Activated naive CD4-positive, alpha-beta T cell treated with anti-CD3 and anti-CD28 coated beads, Interleukin-2, amount 50 U/mL, for 72 hours (primary cell): ENCODE measurements around the gene TMEM141. TPM values are rescaled to one million over a fixed set of nuclear protein-coding genes. Genes with fewer than 3 reads are reported as not detected.
"Not testable (repeated sequence)": the region's sequence is repeated elsewhere in the genome, so short reads cannot be mapped to it uniquely, and the experiment has no call there.

Experiments used
- ATAC-seq, 2 donors: fragments of 150-1000 bp; cut with Tn5 transposase; 2 replicates each; pipeline ENCODE4 v1.10.0; 2021; ENCODE audit warnings: mild to moderate bottlenecking in 2 of 2, moderate library complexity in 2 of 2
- DNase-seq, 2 donors: peaks; one replicate each; pipeline ENCODE4 v3.0.0; 2021 to 2022; ENCODE audit warnings: low spot score in 2 of 2
- H3K27ac Mint-ChIP-seq, 2 donors: one replicate each; pipeline ENCODE4 v1.8.0; 2022; ENCODE audit warnings: mild to moderate bottlenecking in 2 of 2, mixed read lengths in 2 of 2
- H3K36me3 Mint-ChIP-seq, 2 donors: one replicate each; pipeline ENCODE4 v1.8.0; 2022; ENCODE audit warnings: mixed read lengths in 2 of 2
- H3K9me3 Mint-ChIP-seq, 2 donors: one replicate each; pipeline ENCODE4 v1.8.0; 2022; ENCODE audit warnings: mixed read lengths in 2 of 2
- total RNA-seq, 2 donors: library from RNA; stranded (reverse); gene quantifications; one replicate each; pipeline ENCODE4 v1.2.3, GENCODE V29; 2022

The TMEM141 gene
- total RNA-seq, 2 donors from 2014 or later = 31.1 to 46.8 TPM

DNA sequence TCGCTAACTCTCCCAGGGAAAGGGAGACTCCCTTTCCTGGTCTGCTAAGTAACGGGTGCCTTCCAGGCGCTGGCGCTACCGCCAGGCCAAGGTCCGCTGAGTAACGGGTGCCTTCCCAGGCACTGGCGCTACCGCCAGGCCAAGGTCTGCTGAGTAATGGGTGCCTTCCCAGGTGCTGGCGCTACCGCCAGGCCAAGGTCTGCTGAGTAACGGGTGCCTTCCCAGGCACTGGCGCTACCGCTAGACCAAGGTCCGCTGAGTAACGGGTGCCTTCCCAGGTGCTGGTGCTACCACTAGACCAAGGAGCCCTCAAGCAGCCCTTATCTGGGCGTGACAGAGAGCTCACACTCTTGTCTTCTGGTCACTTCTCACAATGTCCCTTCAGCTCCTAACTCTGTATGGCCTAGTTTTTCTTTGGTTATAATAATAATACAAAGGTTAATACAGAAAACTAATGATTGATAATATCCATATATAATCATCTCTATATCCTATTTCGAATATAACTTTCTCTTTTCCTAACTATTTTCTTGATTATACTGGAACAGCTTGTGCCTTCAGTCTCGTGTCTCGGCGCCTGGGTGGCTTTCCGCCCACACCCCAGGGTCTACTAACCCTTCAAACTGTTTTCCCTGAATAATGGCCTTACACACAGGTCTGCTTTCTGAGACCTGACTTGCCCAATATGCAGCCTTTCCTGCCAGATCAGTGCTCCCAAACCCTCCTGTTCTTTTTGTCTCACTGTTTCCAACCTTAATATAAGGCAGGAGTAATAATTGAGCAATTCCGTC, 5.4 kb upstream of the TMEM141 start:
- not testable (repeated sequence) for H3K36me3 Mint-ChIP-seq, ATAC-seq, H3K27ac Mint-ChIP-seq, H3K9me3 Mint-ChIP-seq, DNase-seq

- Mint-ChIP-seq H3K36me3 (no peaks in the 10 kb centered on the region), H3K9me3 (no peaks in the 10 kb centered on the region), H3K27ac (no peak overlapping the region)
- no peak for ATAC-seq
- DNase-seq = no peak
Measured at GRCh38 chr9:136786451-136786850, 4.7 kb upstream of the TMEM141 start.

DNA sequence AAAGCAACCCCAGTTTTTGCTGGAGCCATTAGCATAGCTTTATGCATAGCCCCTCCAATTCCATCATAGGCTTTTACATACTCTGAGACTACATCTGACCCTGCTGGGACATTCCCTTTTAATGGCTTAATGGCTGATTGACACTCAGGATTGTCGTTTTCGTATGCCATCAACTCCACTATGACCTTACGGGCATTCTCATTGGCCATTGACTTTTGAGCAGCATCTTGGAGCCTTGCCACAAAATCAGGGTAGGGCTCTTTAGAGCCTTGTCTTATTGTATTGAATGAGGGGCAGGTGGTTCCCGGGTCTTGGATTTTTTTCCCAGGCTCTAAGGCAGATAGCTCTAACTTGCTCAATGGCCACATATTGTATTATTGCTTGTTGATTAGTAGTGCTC, 4.2 kb upstream of the TMEM141 start:
- not testable (repeated sequence) for H3K27ac Mint-ChIP-seq, H3K9me3 Mint-ChIP-seq, ATAC-seq, DNase-seq, H3K36me3 Mint-ChIP-seq

- peak overlapping the region in 1 of 2 donors; percentile 10 for H3K27ac Mint-ChIP-seq
- H3K36me3 Mint-ChIP-seq = no peaks in the 10 kb centered on the region
- no peaks in the 10 kb centered on the region for H3K9me3 Mint-ChIP-seq
- DNase-seq (peak; percentile 80 to 81), ATAC-seq (peak in 1 of 2 donors; percentile 19)
Measured at GRCh38 chr9:136787690-136788400, 3.3 kb upstream of the TMEM141 start.

DNA sequence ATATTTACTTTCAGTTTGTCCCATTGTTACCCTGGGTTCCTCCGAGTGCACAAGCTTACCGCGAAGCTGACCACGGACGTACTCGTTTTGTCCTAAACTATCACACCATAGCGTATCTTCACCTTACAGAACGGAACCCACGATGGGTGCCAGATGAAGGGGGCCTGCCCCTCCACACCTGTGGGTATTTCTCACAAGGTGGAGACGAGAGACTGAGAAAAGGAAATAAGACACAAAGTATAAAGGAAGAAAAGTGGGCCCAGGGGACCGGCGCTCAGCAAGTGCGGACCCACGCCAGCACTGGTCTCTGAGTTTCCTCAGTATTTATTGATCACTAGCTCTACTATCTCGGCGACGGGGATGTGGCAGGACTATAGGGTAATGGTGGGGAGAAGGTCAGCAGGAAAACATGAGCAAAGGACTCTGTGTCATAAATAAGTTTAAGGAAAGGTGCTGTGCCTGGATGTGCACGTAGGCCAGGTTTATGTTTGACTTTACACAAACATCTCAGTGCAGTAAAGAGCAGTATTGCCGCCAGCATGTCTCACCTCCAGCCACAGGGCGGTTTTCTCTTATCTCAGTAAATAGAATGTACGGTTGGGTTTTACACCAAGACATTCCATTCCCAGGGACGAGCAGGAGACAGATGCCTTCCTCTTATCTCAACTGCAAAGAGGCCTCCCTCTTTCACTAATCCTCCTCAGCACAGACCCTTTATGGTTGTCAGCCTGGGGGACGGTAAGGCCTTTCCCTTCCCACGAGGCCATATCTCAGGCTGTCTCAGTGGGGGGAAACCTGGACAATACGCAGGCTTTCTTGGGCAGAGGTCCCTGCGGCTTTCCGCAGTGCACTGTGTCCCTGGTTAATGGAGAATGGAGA, 2.3 kb upstream of the TMEM141 start:
- H3K27ac Mint-ChIP-seq, ATAC-seq: not testable (repeated sequence)

DNA sequence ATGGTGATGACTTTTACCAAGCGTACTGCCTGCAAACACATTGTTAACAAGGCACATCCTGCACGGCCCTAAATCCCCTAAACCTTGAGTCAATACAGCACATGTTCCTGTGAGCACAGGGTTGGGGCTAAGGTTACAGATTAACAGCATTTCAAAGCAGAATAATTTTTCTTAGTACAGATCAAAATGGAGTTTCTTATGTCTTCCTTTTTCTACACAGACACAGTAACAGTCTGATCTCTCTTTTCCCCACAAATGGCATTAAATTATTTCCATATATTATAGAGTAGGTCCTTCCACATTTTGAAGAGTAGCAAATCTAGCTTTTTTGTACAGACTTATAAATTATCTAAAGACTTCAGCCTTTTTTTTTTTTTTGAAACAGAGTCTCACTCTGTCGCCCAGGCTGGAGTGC, 1.6 kb upstream of the TMEM141 start:
- Mint-ChIP-seq H3K36me3 (no peaks in the 10 kb centered on the region), H3K27ac (no peak overlapping the region), H3K9me3 (no peaks in the 10 kb centered on the region)
- no peak for DNase-seq
- ATAC-seq = no peak

More for the DNA sequence above, 2.3 kb upstream of the TMEM141 start:
- H3K36me3 Mint-ChIP-seq, DNase-seq, H3K9me3 Mint-ChIP-seq: not testable (repeated sequence)

DNA sequence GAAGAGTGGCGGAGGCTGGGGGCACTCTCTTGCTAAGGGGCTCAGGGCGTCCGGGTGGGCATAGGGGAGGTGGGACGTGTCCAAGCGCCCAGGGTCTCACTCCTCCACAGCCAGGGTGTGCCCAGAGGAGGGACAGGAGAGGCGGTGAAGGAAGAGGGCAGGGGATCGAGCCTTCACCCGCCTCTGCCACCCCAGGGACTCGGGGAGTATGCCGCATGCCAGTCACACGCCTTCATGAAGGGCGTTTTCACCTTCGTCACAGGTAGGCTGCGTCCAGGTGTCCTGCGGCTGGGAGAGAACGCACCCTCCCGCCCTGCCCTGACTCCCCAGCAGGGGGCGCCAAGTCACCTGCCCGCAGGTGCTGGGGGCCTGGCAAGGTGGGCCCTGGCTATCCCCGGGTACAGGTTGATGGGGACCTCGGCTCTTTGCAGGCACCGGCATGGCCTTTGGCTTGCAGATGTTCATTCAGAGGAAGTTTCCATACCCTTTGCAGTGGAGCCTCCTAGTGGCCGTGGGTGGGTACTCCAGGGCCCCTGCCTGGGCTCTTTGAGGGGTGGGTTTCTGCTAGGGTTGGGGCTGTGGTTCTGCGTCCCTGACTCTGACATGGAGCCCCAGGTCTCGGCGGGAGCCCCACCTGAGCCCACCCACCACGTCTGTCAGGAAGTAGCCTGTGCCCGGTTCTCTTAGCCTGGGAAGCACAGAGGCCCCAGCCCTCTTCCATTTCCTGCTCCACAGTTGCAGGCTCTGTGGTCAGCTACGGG, 552 bp downstream of the TMEM141 start:
- H3K27ac Mint-ChIP-seq = peak overlapping the region; percentile 88 to 89
- no peaks in the 10 kb centered on the region for H3K36me3 Mint-ChIP-seq
- DNase-seq (peak; percentile 75 to 76), ATAC-seq (peak; percentile 15 to 19)
- no peaks in the 10 kb centered on the region for H3K9me3 Mint-ChIP-seq

- no peaks in the 10 kb centered on the region for H3K9me3 Mint-ChIP-seq
- ATAC-seq (no peak), DNase-seq (no peak)
- peak overlapping the region; percentile 88 to 89 for H3K27ac Mint-ChIP-seq
- no peaks in the 10 kb centered on the region for H3K36me3 Mint-ChIP-seq
Measured at GRCh38 chr9:136792321-136793085, 1.4 kb downstream of the TMEM141 start.

GRCh38 chr9:136793086-136793946, 2.2 kb downstream of the TMEM141 start:
- no peak for ATAC-seq
- Mint-ChIP-seq H3K9me3 (no peaks in the 10 kb centered on the region), H3K27ac (no peak overlapping the region), H3K36me3 (no peaks in the 10 kb centered on the region)
- no peak for DNase-seq

GRCh38 chr9:136794281-136794999, 3.3 kb downstream of the TMEM141 start:
- no peak for DNase-seq
- ATAC-seq = no peak
- peak overlapping the region in 1 of 2 donors; percentile 65 for H3K27ac Mint-ChIP-seq
- H3K36me3 Mint-ChIP-seq = no peaks in the 10 kb centered on the region
- no peaks in the 10 kb centered on the region for H3K9me3 Mint-ChIP-seq

DNA sequence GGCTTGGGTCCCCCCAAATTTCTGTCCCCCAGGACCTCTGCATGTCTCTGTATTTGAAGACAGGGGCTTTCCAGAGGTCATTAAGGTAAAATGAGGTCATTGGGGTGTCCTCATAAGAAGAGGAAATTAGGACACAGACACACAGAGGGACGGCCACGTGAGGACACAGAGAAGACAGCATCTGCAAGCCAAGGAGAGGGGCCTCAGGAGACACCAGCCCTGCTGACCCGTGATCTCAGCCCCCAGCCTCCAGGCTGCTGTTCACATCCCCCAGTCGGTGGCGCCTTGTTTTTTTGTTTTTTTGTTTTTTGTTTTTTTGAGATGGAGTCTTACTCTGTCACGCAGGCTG, 3.8 kb downstream of the TMEM141 start:
- no peak for DNase-seq
- H3K27ac Mint-ChIP-seq = peak overlapping the region in 1 of 2 donors; percentile 65

DNA sequence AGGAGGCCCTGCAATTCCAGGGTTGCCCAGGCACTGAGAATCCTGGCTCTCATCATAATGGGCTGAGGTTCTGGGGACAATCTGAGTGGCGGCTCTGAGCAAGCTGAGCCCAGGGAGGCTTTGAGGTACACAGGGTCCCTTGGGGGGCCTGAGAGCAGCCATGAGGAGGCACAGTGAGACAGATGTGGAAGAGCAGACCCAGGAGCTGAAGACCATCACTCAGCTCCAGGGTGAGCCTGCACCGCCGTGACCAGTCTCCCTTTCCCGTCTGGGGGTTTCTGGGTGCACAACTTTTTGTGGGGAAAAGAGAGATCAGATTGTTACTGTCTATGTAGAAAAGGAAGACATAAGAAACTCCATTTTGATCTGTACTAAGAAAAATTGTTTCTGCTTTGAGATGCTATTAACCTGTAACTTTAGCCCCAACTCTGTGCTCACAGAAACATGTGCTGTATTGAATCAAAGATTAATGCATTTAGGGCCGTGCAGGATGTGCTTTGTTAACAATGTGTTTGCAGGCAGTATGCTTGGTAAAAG, 5.2 kb downstream of the TMEM141 start, which contains the start of gene CCDC183:
Gene CCDC183, plus strand, starts transcription at position 101 of the 537 bp plus-strand sequence. Its CDS starts 60 bp downstream, at position 161.
- no peak for DNase-seq
- Mint-ChIP-seq H3K9me3 (no peaks in the 10 kb centered on the region), H3K36me3 (no peaks in the 10 kb centered on the region), H3K27ac (no peak within 1 kb of the TSS)
- no peak for ATAC-seq

More for the DNA sequence above, 3.8 kb downstream of the TMEM141 start:
- no peak for ATAC-seq
- no peaks in the 10 kb centered on the region for H3K9me3 Mint-ChIP-seq
- no peaks in the 10 kb centered on the region for H3K36me3 Mint-ChIP-seq

GRCh38 chr9:136796775-136797347, 5.7 kb downstream of the TMEM141 start:
- ATAC-seq, DNase-seq, H3K36me3 Mint-ChIP-seq, H3K9me3 Mint-ChIP-seq, H3K27ac Mint-ChIP-seq: not testable (repeated sequence)

GRCh38 chr9:136798708-136799078, 7.5 kb downstream of the TMEM141 start:
- no peak for DNase-seq
- ATAC-seq = no peak
- Mint-ChIP-seq H3K9me3 (no peaks in the 10 kb centered on the region), H3K27ac (no peak overlapping the region), H3K36me3 (no peaks in the 10 kb centered on the region)
